Amniotic epithelial cell (primary cell): ENCODE data around the gene SPNS3.

Experiments
- DNase-seq: peaks from one replicate; pipeline ENCODE4 v3.0.0-alpha.2; 2010; ENCODE audit warnings: low read depth

The SPNS3 gene

DNA sequence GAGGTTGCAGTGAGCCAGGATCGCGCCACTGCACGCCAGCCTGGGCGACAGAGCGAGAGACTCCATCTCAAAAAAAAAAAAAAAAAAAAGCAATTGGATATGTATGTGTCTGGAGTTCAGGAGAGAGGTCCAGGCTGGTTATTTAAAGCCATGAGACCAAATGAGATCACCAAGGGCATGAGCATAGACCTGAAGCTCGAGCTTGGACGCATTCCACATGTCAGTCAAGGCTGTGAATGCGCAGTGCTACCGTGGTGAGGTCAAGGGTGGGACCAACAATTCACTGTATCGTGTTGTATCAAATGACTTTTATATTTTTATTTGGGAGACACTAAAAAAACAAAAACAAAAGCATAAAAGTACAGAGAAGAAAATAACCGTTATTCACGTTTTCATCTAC, 35.8 kb downstream of the SPNS3 start:
- no peak for DNase-seq

DNA sequence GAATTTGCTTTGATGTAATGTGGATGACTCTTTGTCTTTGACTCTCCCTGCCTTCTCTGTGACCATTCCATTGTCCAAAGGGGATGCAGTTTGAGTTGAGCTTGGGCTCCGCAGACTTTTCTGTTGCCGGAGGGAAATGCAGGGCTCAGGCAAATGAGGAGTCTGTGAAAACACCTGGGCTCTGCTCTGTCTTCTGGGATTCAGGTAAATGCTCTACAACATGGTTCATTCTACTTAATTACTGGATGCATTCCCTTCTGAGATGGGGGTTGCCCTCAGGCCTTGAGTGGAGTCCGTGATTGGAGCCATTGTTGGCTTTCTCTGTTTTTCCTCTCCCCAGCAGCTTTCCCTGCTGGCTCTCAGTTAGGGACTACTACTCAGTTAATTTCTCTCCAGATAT, 38.5 kb downstream of the SPNS3 start:
- DNase-seq = no peak

DNA sequence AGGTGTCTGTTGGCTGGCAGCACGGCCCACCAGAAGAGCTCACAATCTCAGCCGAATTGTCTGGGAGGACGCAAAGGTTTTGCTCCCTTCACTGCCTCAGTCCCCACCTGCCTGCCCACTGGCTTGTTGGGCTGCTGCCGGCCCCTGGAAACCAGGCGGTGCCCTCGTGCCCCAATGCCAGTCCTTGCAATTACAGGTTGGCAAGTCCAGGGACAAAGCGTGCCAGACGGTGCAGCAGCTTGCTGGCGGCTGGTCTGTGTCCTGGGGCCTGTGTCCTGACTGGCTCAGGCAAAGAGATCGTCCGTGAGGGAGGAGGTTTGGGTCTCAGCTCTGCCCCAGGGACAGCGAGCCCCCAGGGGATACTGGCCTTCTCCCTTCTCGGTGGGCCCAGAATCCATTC, 40.4 kb downstream of the SPNS3 start:
- DNase-seq = no peak

DNA sequence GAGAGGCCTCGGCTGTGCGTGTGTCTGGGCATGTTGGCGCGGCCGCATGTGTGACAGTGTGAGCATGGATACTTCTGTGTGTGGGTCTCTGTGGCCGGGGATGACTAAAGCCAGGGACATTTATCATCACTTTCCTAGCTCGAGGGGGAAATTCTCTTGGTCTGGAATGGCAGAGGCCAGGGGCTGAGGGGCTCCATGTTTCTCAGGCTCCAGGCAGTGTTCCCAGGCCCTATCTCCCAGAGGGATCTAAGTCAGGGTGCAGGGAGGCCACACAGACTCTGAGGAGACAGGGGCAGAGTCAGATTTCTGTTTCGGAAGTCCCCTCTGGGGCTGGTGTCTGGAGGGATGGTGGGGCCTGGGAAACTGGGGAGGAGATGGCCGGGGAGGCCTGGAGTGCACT, 41.3 kb downstream of the SPNS3 start:
- DNase-seq = no peak

DNA sequence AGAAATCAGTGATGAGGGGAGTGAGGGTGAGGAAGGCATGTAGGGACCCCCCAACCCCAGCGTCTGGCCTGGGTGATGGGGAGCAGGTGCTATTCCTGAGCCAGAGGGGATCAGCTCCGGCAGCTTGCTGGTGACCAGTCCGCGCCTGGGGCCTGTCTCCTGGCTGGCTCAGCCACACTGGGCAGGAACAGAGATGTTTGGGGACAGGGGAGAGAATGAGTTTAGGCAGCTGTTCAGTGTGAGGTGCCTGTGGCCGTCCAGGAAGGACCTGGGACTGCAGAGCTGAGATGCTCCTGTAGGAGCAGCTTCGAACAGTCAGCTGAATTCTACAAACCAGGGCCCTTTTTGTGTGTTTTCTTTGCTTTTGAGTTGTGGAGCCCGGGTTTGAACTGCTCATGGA, 41.7 kb downstream of the SPNS3 start:
- DNase-seq = no peak

GRCh38 chr17:4476017-4476416, 42.3 kb downstream of the SPNS3 start:
- no peak for DNase-seq

GRCh38 chr17:4476511-4477070, 42.9 kb downstream of the SPNS3 start:
- no peak for DNase-seq

DNA sequence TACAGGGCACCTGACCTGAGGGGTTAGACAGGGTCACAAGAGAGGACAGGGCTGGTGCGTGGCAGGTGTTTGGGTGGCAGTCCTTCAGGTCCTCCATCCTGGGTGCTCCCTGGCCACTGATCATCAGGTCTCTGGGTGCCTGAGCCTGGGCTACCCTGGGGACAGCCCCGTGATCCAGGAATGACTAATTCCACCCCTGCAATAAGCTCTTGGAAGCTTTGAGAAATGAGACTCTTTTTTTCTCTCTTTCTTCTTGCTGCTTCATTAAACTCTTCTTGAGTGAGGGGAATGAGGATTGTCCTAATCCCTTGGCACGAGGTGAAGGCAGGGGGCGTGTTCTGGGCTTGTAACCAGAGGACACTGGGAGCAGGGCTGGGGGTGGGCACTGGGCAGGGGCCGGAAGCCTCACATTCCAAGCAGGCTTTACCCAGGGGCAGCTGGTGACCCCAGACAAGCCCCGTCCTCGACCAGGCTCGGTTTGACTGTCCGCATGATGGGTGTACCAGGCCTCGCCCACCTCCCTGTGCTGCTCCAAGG, 43.6 kb downstream of the SPNS3 start:
- no peak for DNase-seq

GRCh38 chr17:4478318-4478830, 44.6 kb downstream of the SPNS3 start:
- no peak for DNase-seq

GRCh38 chr17:4479340-4479981, 45.7 kb downstream of the SPNS3 start:
- no peak for DNase-seq

DNA sequence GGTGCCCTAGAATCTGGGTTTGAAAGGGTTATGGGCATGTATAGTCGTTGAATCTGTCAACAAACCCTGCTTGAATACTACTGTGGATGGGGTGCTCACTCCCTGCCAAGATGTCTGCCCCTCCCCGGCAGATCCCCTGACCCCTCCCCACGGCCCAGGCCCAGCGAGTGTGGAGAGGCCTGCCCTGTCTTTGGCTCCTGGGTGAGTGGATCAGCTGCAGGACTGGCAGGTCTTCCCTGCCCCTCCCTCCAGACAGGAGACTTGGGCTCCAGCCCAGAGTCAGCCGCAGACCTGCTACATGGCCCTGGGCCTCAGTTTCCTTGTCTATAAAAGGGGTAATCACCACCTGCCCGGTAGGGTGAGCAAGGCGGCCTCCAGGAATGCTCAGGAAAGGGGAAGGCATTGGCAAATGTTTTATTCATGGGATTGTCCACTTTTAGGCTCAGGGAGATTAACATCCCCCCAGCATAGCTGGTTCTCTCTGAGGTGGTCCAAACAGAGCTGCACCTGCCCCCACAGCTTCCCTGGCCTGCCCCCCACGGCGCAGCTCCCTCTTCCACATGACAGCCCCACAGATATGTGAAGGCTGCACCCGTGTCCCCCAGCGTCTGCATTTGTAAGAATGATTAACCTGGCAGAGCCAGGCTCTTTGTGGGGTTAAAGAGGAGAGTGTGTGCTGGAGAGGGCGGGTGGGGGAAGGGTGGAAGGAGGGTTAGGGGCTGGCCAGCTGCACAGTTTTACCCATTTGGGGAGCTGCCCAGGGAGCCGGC, 46.4 kb downstream of the SPNS3 start:
- DNase-seq = no peak

- no peak for DNase-seq
Measured at GRCh38 chr17:4480929-4481898, 47.5 kb downstream of the SPNS3 start.

- no peak for DNase-seq
Measured at GRCh38 chr17:4482338-4483011, 48.7 kb downstream of the SPNS3 start.

GRCh38 chr17:4483012-4483840, 49.5 kb downstream of the SPNS3 start:
- no peak for DNase-seq

GRCh38 chr17:4485676-4486646, 52.2 kb downstream of the SPNS3 start:
- DNase-seq = no peak

GRCh38 chr17:4487296-4487695, 53.6 kb downstream of the SPNS3 start:
- no peak for DNase-seq

- no peak for DNase-seq
Measured at GRCh38 chr17:4487820-4488716, 54.3 kb downstream of the SPNS3 start.

GRCh38 chr17:4488989-4489595, 55.4 kb downstream of the SPNS3 start:
- DNase-seq = peak; percentile 51
